Astrocyte (in vitro differentiated cells and primary cell): ENCODE data around the gene SHOX.

ENCODE experiments used
- EZH2 ChIP-seq: IDR thresholded peaks from 2 replicates; pipeline ENCODE4 v1.6.1; 2012; ENCODE audit warnings: mild to moderate bottlenecking, low read length, inconsistent platforms; ENCODE audit not compliant: insufficient read depth
- TF ChIP-seq, protein P1 (sequence below): IDR thresholded peaks from 2 replicates; pipeline ENCODE4 v1.5.1; 2011; ENCODE audit warnings: low read depth, mild to moderate bottlenecking, inconsistent platforms, low read length, moderate library complexity; ENCODE audit not compliant: insufficient read depth

- TF ChIP-seq, protein P1, sequence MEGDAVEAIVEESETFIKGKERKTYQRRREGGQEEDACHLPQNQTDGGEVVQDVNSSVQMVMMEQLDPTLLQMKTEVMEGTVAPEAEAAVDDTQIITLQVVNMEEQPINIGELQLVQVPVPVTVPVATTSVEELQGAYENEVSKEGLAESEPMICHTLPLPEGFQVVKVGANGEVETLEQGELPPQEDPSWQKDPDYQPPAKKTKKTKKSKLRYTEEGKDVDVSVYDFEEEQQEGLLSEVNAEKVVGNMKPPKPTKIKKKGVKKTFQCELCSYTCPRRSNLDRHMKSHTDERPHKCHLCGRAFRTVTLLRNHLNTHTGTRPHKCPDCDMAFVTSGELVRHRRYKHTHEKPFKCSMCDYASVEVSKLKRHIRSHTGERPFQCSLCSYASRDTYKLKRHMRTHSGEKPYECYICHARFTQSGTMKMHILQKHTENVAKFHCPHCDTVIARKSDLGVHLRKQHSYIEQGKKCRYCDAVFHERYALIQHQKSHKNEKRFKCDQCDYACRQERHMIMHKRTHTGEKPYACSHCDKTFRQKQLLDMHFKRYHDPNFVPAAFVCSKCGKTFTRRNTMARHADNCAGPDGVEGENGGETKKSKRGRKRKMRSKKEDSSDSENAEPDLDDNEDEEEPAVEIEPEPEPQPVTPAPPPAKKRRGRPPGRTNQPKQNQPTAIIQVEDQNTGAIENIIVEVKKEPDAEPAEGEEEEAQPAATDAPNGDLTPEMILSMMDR = no peak
- TF ChIP-seq EZH2 = no peak
Measured at GRCh38 chrX:590693-591404, 39.7 kb upstream of the SHOX start.
